Ascending aorta (tissue), 2 donors: ENCODE data around the gene SUPT20HL2. TPM values are rescaled to one million over a fixed set of nuclear protein-coding genes. Genes with fewer than 3 reads are reported as not detected.

Experiments used
- DNase-seq, 2 donors: peaks; one replicate each; pipeline ENCODE4 v3.0.0-alpha.2; 2019; ENCODE audit warnings: low spot score in 2 of 2
- H3K27ac ChIP-seq, 2 donors: fragments of 200-600 bp; sonication (generic); one replicate each; pipeline ENCODE4 v1.5.1; 2016 to 2017; ENCODE audit warnings: mild to moderate bottlenecking in 1 of 2
- H3K27me3 ChIP-seq: fragments of 200-600 bp; sonication (generic); one replicate; pipeline ENCODE4 v1.5.1; 2017
- H3K36me3 ChIP-seq, 2 donors: fragments of 200-600 bp; sonication (generic); one replicate each; pipeline ENCODE4 v1.5.1; 2016
- H3K4me1 ChIP-seq, 2 donors: fragments of 200-600 bp; sonication (generic); one replicate each; pipeline ENCODE4 v1.5.1; 2016 to 2017; ENCODE audit warnings: mild to moderate bottlenecking in 1 of 2
- H3K4me3 ChIP-seq, 2 donors: fragments of 200-600 bp; sonication (generic); one replicate each; pipeline ENCODE4 v1.5.1; 2016 to 2017; ENCODE audit warnings: mild to moderate bottlenecking in 1 of 2
- H3K9me3 ChIP-seq, 2 donors: fragments of 200-600 bp; sonication (generic); one replicate each; pipeline ENCODE4 v1.5.1; 2016
- intact Hi-C: fragments of 100-400 bp; cut with DNase I; formaldehyde crosslinking; loops from one replicate; pipeline ENCODE4 v1.15.1; 2023
- total RNA-seq: library from RNA; depleted of rRNA; stranded (reverse); fragments of >200 nt; gene quantifications from one replicate; pipeline ENCODE4 v1.1.0, GENCODE V29; 2016
- TF ChIP-seq, protein P1 (sequence below), 3 experiments: fragments of 200-600 bp in 2 of 3; fragments of 450-650 bp in 1 of 3; sonication (generic) in 2 of 3; IDR thresholded peaks; one replicate each; pipeline ENCODE4 v1.5.1; 2016 to 2019; ENCODE audit warnings: antibody characterized with exemption in 3 of 3, mild to moderate bottlenecking in 1 of 3, moderate library complexity in 1 of 3

Gene SUPT20HL2
- total RNA-seq, 1 donor from 2014 or later: 3.2 TPM

DNA sequence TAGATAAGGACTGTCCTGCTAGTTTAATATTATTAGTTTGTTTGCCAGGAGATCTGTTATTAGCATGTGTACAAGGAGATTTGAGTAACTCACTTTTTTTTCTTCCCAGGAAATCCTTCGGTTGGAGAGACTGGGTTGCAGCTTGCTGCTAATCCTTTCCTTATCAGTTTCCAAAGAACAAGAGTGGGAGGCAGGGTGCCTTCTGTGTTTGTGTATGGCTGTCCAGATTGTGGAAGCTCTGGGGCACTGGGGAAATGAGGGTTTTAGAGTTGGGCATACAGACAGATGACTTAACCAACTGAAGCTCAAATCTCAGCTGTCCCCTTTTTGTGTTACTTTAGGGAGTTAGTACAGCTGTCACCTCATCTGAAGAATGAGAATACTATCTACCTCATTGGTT lies 34.0 kb upstream of the SUPT20HL2 start:
- TF ChIP-seq, protein P1, sequence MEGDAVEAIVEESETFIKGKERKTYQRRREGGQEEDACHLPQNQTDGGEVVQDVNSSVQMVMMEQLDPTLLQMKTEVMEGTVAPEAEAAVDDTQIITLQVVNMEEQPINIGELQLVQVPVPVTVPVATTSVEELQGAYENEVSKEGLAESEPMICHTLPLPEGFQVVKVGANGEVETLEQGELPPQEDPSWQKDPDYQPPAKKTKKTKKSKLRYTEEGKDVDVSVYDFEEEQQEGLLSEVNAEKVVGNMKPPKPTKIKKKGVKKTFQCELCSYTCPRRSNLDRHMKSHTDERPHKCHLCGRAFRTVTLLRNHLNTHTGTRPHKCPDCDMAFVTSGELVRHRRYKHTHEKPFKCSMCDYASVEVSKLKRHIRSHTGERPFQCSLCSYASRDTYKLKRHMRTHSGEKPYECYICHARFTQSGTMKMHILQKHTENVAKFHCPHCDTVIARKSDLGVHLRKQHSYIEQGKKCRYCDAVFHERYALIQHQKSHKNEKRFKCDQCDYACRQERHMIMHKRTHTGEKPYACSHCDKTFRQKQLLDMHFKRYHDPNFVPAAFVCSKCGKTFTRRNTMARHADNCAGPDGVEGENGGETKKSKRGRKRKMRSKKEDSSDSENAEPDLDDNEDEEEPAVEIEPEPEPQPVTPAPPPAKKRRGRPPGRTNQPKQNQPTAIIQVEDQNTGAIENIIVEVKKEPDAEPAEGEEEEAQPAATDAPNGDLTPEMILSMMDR (IDR thresholded peaks at IDR 0.05): no peak
- intact Hi-C loops: no loop called here
- no peak for DNase-seq
- H3K27ac ChIP-seq: no peak overlapping the region
- no peaks in the 10 kb centered on the region for H3K27me3 ChIP-seq
- no peak overlapping the region for H3K4me3 ChIP-seq
- H3K36me3 ChIP-seq: no peaks in the 10 kb centered on the region
- H3K4me1 ChIP-seq: no peaks in the 10 kb centered on the region
- H3K9me3 ChIP-seq: no peaks in the 10 kb centered on the region

DNA sequence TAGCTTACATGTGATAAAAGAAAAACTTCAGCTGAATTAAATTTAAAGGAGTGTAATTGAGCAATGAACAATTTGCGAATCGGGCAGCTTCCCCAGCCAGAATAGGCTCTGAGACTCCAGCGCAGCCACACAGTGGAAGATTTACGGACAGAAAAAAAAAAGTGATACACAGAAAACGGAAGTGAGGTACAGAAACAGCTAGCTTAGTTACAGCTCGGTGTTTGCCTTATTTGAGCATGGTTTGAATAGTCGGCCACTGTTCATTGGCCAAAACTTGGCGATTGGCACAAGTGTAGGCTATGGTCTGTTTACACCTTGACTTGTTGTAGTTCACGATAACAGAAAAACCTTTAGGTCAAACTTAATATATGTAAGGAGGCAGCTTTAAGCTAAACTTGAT lies 29.9 kb upstream of the SUPT20HL2 start:
- H3K9me3 ChIP-seq: no peaks in the 10 kb centered on the region
- H3K36me3 ChIP-seq: no peaks in the 10 kb centered on the region
- H3K27me3 ChIP-seq: no peaks in the 10 kb centered on the region
- H3K4me1 ChIP-seq: no peaks in the 10 kb centered on the region
- no peak overlapping the region for H3K4me3 ChIP-seq
- intact Hi-C loops: no loop called here
- no peak for DNase-seq
- TF ChIP-seq, protein P1 (IDR thresholded peaks at IDR 0.05): no peak
- no peak overlapping the region for H3K27ac ChIP-seq

DNA sequence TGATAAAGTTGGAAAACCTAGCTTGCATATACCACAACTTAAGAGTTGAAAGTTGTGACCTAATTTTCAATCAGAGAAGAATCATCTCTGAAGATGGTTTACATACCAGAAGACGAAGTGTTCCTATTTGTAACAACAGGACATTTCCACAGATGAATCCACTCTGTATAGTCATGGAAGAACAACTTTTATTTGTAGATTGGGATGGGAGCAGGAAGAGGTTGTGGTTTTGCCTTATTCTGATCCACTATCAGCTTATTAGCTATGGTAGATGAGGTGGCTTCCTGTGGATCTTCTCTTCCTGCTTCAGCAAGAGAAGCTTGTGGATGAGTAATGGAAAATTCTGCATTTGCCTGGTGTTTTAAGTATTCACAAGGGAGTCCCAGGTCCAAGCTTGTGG lies 27.9 kb upstream of the SUPT20HL2 start:
- Histone ChIP-seq H3K27ac (no peak overlapping the region), H3K9me3 (no peaks in the 10 kb centered on the region), H3K27me3 (no peaks in the 10 kb centered on the region), H3K4me3 (no peak overlapping the region), H3K36me3 (no peaks in the 10 kb centered on the region), H3K4me1 (no peaks in the 10 kb centered on the region)
- TF ChIP-seq, protein P1 (IDR thresholded peaks at IDR 0.05): no peak
- DNase-seq: no peak
- intact Hi-C loops: no loop called here

DNA sequence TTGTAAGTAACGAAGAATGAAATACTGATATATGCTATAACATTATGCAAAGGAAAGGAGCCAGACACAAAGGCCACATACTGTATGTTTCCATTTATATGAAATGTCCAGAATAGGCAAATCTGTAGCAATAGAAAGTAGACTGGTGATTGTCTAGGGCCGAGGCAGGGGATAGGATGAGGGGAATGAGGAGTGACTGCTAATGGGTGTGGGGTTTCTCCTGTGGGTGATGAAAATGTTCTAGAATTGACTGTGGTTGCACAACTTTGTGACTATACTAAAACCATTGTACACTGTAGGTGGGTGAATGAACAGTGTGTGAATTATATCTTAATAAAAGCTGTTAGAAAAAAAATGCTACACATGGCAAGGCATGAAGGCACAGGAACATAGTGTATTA lies 26.6 kb upstream of the SUPT20HL2 start:
- TF ChIP-seq, protein P1 (IDR thresholded peaks at IDR 0.05): no peak
- Histone ChIP-seq H3K4me1 (no peaks in the 10 kb centered on the region), H3K27ac (no peak overlapping the region), H3K27me3 (no peaks in the 10 kb centered on the region), H3K4me3 (no peak overlapping the region), H3K36me3 (no peaks in the 10 kb centered on the region), H3K9me3 (no peaks in the 10 kb centered on the region)
- intact Hi-C loops: no loop called here
- DNase-seq: no peak

DNA sequence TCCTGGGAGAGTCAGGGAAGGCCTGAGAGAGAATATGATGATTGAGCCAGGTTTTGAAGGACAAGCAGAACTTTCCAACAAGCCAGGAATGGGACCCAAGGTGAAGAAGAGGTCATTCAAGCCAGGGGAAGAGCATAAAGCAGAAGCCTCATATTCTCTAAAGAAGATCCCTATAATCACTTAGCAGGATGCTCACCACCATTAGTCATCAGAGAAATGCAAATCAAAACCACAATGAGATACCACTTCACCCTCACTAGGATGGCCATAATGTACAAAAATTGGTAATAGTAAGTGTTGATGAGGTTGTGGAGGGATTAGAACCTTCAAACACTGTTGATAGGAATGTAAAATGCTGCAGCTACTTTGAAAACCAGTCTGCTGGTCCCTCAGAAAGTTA lies 26.0 kb upstream of the SUPT20HL2 start:
- Histone ChIP-seq H3K27ac (no peak overlapping the region), H3K27me3 (no peaks in the 10 kb centered on the region), H3K9me3 (no peaks in the 10 kb centered on the region), H3K4me1 (no peaks in the 10 kb centered on the region), H3K36me3 (no peaks in the 10 kb centered on the region), H3K4me3 (no peak overlapping the region)
- no peak for DNase-seq
- intact Hi-C loops: no loop called here
- TF ChIP-seq, protein P1 (IDR thresholded peaks at IDR 0.05): no peak

DNA sequence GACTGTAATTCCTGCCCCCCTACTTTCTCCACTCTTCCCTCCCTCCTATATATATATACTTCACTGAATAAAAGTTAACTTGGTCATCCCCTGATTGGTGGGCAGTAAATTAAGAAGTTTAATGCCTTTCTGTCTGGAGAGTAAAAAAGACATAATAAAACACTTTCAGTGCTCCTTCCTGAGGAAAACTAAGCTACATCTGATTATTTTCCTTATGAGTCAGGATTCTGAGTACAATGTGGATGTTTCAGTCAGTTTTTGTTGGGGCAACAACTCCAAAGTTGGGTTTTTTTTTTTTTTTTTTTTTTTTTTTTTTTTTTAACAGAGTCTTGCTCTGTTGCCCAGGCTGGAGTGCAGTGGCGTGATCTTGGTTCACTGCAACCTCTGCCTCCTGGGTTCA lies 22.0 kb upstream of the SUPT20HL2 start:
- TF ChIP-seq, protein P1 (IDR thresholded peaks at IDR 0.05): no peak

More for the DNA sequence above, 22.0 kb upstream of the SUPT20HL2 start:
- Histone ChIP-seq H3K36me3 (no peaks in the 10 kb centered on the region), H3K27me3 (no peaks in the 10 kb centered on the region), H3K4me1 (no peaks in the 10 kb centered on the region), H3K27ac (no peak overlapping the region), H3K4me3 (no peak overlapping the region), H3K9me3 (no peaks in the 10 kb centered on the region)
- no peak for DNase-seq
- intact Hi-C loops: no loop called here
